AG20443 (cell line): ENCODE data around the gene SNAPC4.

Source experiments
- DNase-seq: peaks from one replicate; pipeline ENCODE4 v3.0.0; 2012; ENCODE audit warnings: low spot score, mixed read lengths

SNAPC4 gene

DNA sequence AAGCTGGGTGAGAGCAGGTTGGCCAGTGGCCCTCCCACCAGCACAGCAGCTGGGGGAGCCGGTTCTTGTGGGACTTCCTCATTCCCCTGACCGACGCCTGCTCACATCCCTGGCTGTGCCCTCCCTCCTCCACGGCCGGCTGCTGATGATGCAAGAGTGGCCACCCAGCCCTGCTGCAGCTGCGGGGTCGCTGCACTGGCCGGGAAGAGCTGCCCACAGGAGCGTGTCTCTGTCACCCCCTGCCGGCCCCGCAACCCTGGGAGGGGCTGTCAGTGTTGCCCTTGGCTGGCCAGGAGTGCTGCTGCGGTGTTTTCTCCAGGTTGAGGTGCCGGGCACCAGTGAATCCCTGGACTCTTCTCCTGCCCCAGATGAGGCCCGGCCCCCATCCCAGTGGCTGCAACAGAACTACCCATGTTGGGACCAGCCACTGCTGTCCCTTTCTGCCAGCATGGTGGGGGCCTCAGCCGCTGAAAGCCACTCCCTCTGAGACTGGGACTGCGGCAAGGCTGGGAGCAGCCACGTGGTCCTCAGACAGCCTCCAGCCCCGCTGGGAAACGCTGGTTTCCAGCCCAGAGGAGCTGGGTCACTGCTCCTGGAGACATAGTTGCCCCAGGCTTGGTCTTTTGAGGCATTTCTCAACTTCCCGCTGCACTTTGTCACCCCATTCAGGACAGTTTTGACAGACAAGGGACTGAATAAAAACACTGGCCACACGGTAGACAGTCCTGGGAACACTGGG, 27.2 kb downstream of the SNAPC4 start:
- DNase-seq = peak; percentile 87

DNA sequence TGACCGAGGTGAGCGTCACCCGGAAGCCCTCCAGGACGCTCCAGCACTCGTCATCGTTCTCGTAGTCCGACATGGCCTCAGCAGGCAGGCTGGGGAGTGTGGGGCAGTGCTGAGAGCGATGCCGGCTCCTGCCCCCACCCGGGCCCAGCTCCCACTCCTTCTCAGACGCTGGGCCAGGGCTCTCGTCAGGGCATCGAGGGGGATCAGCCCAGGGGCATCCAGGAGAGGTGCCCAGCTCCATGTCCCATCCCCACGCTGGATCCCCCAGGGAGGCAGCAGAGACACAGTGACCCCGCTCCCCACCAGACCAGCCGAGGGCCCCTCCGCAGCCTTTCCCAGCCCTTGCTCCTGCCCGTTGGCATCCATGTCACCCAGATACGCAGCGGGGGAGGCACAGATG, 28.0 kb downstream of the SNAPC4 start:
- DNase-seq = no peak

DNA sequence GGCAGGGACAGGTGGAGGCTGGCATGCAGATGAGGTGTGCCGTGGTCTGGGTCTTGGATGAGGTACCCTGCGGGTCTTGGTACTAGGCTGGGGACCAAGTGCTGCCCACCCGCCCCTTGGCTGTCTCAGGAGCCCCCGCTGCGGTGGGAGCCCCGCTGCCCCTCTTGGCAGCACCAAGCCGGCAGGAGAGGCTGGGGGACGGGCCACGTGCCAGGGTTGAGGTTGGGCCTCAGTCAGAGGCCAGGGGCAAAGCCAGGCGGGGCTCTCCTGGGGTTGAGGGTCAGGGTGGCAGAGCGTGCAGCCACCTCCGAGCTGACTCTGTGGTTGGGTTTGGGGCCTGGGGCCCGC, 28.5 kb downstream of the SNAPC4 start:
- DNase-seq = no peak

DNA sequence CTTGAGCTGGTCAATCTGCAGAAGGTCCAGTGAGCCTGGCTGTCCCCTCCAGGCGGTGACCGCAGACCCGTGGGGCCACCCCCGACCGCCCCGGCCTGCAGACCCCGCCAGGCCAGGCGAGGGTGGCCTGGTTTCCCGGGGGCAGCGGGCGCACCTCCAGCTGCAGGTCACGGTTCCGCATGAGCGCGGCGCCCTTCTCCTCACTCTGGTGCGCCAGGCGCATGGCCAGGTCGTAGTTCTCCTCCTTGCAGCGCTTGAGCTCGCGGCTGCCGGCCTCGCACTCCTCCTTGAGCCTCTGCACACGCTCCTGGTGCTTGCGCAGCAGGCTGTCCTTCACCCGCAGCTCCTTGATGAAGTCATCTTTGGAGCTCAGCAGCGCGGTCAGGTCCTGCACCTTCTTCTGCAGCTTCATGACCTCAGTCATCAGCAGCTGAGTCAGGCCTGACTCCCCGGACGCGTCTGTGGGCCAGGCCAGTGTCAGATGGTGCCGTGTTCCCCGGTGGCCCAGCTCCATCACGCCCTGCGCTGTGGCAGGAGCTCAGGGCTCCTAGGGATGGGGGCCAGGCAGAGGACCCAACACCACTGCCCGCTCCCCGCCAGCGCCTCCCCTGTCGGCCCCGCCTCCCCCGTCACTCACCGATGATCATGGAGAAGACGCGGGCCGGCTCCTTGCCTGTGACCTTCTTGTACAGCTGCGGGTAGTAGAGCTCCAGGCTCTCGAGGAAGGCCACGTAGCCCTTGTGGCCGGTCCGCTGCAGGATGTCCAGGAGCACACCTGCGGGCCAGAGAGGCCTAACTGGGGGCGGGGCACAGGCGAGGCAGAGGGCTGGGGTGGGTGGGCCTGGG, 29.1 kb downstream of the SNAPC4 start:
- DNase-seq = no peak

DNA sequence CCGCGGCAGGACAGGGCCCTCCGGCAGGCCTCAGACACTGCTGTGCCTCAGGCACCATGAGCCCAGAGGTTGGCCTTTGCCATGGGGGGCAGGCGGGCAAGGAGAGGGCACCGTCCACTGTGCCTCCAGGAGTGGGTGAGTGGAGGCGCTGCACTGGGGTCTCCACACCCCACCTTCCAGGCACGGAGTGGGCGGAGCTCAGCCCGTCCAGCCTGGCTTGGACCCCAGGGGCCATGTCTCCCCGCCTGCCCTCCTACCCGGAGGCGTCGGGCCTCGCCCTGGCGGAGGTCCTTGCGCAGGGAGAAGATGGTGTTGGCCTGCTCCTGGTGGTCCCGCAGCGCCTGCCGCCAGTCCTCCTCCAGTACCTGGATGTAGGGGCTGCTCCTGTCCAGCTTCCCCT, 29.9 kb downstream of the SNAPC4 start:
- no peak for DNase-seq

DNA sequence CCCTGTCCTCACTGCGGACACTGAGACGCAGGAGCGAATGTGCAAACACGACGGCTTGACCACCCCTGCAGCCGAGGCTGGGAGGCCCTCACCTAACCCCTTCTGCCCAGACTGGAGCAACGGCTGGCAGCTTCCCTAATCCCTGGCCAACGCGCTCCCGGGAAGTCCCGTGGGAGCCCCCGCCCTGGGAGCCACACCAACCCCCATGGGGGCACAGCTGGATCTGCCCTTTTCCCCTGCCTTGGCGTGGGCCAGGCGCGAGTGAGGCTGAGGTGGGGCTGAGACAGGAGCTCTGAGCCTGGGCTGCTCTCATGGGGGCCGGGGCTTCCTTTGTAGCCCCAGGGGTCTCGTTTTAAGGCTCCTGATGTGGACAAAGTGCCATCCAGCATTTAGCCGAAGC, 31.8 kb downstream of the SNAPC4 start:
- DNase-seq = no peak

DNA sequence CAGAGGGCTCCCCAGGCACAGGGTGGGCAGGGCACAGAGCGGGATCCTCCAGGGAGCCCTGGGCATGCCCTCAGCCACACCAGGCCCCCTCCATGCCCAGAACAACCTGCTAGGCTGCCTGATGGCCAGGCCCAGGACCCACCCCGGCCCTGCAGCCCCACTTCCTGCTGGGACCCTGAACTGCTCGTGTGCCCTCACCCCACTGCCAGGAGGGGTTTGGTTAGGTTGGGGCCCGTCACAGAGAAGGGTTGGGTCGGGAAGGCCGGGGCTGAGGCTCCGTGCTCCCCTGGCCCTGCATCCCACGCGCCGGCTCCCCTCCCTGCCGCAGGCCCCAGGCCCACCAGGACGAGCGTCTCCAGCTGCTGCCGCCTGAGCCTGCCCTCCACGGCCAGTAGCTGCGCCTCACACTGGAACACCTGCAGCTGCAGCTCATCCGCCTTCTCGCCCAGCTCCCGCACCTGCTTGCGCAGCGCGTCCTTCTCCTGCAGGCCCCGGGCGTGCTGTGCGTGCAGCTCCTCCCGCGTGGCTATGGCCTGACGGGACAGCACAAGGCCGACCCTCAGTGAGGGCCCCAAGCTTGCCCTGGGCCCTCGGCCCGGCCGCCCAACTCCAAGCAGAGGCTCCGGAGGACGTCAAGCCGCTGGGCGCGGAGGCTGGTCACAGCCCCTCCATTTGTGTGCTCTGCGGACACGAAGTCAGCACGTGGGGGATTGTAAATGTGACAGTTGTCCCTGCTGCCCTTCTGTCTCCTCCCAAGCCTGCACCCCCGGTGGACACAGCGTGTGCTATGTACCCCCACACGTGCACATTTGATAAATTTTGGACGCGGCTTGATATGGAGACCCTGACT, 32.4 kb downstream of the SNAPC4 start:
- no peak for DNase-seq

DNA sequence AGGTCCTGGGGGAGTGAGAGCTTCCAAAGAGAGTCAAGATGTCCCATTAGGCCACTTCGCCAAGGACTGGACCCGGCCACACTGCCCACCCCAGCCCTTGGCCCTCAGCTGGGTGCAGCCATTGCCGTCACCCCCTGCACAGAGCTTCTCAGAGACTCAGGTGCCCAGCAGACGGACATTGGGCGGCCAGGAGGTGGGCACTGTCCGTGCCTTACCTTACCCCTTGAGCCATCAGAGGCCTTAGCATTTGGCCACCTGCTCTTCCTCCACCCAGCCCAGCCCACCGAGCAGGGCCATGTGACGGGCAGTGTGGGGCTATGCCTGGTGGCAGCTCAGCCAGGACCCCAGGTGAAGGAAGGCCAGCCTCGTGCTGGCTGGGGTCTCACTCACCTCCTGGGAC, 33.1 kb downstream of the SNAPC4 start:
- no peak for DNase-seq

DNA sequence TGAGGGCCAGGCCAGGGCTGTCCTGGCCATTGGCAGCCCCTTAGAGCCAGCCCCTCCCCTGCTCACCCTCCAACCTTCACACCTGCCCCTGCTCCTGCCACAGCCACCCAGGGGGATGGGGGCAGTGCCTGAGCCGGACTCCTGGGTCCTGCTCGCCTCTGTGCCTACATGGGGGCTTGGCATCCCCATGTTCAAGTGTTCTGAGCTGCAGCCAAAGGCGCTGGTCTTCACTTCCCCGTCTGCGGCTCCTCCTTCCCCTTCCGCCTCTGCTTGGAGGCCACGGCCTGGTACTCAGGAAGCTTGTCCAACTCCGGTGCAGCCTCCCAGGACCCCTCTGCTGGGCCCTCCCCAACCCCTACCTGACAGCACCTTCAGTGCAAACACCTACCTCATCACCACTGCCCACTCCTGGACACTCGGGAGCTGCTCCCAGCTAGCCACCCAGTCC, 34.2 kb downstream of the SNAPC4 start:
- DNase-seq = no peak

DNA sequence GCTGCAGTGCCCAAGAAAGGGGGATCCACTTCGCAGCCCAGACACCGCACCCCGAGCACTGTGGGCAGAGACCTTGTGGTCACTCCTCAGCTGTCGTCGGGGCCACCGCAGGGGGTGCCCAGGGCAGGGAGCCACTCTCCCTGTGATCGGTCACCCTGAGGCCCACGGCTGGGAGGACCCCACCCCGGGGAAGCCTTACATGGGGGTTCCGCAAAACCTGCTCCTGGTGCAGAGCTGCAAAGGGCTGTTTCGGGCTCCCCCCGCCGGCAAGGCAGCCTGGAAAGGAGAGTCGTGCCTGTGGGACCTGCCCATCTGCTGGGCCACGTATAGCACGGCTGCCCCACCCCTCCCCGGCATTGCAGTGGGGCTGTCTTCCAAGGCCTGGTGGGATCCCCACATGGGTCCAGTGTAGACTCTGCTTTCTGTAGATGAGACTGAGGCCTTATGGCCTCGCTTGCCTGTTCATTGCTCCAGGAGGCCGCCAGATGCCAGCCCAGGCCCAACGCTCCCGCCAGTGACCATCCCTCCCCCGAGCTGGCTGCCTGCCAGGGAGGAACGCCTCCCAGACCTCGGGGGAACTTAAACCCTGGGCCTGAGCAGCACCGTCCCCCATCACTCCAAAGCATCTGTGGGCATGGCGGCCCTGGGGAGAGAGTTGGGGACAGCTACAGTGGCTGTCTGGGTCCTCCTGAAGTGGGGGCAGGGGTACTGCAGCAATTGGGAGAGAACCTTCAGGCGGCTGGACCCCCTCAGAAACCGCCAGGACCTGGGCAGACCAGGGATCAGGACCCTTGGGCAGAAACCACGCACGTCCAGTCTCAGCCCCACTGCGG, 34.8 kb downstream of the SNAPC4 start:
- no peak for DNase-seq

DNA sequence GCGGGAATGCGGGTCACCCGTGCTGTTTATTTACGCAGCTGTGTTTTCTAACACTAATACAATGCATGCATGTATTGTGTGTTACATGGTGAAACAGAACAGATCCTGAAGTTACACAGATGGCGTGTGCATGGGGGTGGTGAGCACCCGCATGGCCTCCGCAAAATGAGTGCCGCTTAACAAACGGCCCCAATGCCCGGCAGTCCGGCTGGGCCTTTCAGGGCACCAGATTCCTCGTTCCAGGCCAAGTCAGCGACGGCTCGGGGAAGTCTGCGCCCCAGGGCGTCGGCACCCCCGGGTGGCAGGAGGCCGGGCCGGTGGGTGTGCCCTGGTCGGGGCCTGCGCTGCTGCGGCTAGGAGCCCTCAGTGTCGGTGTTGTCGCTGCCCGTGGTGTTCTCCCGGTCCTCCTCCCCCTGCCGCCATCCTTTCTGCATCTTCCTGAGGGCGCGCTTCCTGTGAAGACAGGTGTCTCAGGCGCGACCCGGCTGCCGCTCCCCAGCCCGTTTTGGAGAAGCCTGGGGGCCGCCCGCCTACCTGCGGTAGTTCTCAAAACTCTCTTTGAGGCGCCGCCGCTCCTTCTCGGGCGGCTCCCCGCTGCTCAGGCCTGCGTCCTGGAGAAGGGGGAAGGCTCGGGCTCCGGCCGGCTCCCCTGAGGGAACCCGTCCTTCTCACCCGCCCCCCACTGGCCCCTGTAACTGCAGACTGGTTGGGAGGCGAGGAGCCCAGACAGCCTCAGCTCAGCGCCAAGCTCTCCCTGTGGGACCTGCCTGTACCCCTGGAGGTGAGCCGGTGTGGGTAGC, 35.8 kb downstream of the SNAPC4 start:
- no peak for DNase-seq

DNA sequence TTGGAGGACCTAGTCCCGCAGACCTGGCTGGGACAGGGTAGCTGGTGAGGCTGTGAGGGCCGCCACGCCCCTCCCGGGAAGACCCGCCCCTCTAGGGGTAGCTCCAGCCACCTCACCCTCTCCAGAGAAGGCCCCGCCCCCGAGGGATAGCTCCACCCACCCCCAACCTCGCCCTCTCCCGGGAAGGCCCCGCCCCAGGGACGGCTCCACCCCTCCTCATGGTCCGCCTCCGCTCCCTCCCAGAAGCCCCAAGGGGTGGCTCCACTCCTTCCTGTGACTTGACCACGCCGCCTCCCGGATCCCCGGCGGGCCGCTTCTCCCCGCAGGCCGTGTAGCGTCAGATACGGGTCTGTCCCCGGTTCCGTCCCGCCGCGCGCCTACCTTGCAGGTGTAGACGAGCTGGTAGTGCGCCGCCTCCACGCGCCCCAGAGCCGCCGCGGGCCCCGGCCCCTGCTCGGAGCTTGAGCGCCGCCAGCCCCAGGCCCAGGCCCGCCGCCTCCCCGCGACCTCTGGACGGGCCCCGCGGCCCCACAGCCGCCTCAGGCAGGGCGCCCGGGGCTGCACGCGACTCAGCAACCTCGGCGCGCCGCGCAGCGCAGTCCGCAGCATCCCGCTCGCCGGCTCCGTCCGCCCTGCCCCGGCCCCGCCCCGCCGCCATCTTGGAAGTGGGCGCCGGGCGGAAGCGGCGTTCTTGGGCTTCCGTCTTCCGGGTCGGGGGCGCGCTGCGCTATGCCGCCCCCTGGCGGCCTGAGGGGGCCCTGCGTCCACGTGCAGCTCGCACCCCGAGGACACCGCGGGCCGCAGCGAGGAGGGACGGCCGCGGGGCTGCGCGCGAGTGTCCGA, 36.6 kb downstream of the SNAPC4 start, which contains the start of gene DNLZ:
TSS of gene DNLZ (minus strand) at position 639 of the 843 bp plus-strand sequence. CDS start at position 609, 30 bp downstream.
- peak; percentile 99 for DNase-seq

DNA sequence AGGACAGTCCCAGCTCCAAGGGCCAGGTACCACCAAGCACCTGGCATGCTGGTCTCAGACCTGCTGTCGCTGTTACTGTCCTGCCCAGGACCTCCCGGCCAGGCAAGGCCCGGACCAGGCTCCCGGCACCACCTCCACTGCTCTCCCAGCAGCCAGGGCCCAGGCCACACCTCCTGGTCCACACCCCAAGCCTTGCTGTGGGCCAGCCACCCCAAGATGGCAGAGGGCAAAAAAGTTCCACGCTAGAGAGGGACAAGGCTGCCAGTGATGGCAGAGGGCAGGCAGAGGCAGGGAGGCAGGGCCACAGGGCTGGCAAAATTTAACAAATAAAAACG, 37.6 kb downstream of the SNAPC4 start:
- peak; percentile 46 for DNase-seq

DNA sequence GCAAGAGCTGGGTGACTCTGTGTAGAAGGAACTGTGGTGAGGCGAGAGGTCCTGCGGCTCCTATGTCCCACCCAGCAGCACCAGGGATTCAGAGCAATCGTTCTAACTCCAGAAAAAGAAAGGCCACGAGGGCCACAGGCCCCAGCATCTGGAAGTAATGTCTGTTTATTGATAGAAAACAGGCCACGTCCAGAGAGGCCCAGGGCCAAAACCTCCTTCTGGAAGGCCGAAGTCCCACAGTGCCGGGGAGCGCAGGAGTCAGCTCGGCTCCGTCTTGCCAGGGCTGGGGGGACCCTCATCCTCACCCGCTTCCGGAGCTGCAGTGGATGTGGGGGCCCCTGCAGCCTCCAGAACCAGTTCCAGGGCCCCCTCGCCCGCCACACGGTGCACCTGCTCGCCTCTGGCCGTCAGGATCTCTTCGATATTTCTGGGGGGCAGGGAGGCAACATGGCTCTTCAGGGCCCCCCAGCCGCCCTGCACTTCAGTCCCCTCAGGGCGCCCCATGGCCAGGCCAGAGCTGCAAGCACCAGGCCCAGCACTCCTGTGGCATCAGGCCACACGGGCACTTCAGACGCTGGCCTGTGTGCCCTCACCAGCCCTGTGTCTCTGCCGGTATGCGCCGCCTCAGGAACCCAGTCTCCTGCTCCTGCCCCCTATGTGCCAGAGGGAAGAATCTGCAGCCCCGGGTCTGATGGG, 38.1 kb downstream of the SNAPC4 start:
- DNase-seq = peak; percentile 22

DNA sequence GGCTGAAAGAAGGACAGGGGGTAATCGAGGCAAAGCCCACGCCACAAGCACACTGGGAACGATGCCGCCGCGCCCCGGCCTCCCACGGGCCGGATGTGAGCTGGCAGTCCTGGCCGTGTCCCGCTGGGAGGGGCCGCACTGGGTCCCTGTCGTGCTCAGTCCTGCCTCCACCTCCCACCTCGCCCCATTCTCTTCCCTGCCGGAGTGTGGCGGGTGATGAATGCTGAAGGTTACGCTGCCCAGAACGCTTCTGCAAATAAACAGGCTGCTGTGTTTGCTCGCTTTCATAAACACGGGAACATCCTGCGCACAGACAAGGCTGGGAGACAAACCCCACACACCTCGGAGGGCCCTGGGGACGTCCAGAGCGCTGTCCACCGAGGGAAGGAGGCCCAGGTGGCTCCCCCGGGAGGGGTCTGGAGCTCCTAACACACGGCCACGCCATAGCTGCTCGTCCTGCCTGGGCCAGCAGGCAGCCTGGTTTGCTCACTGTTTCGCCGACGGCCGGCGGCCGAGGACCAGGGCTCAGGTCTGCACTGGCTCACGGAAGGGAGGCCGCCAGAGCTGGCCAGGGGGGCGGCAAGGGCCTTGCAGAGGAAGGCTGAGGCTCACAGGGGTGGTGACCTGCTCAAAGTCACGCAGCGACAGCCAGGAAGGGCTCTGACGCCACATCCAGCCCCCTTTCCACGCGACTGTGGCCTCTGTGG, 38.8 kb downstream of the SNAPC4 start:
- DNase-seq = peak; percentile 52

DNA sequence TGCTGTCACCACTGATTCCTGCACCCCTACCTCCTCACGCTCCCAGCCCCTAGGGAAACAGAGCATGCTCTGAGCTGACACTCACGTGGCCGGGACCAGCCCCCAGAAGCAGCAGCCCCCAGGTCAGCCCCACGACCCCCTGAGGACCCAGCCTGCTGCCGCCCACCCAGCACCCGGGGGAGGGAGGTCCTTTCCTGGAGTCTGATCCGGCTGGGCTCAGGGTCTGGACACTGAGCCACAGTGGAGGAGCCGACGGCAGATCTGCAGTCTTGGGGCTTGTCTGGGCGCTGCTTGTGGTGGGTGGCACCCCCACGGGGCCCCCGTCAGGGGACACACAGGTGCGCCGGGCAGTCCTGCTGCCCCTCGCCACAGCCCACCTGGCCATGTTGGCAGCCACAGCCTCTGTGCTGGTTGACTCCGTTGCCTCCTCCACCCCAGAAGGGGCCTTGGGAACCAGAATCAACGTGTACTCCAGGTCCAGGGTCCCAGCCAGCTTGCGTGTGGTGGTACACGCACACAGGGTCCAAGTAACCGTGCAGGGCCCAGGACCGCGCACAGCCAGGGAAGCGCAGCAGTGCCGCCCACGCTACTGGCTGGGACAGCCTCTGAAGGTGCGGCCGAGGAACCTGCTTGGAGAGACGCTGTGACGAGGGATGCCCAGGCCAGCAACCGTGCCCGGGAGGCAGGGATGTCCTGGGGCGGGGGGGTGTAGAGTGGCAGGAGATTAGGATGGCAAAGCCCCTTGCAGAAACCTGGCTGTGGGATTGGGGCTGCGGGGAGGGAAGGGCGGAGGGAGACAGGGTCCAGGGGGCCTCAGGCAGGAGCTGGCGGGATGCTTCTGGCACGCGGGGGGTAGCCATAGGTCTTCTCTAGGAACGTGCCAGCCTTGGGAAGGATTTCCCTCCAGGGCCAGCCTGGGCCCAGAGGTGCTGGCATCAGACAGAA, 39.9 kb downstream of the SNAPC4 start:
- DNase-seq = no peak

DNA sequence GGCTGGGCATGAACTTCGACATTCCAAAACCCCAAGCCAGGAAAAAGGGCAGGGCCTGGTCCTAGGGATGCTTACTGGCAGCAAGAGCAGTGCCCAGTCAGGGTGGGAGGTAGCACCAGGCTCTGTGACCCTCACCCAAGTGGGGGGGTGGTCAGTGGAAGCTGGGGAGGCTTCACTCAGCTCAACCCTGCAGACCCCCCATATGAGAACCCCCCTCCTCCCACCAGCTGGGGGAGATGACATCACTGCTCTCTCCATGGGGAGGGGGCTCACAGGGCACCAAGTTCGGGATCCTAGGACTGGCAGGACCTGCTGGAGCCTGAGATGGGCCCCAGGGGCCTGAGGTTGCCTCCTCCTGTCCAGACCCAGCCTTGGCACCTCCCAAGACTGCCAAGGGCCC, 41.1 kb downstream of the SNAPC4 start:
- DNase-seq = no peak
